ENCODE data around the gene PPM1G.

GRCh38 chr2:27445155-27445554, 35.8 kb upstream of the PPM1G start:
- TF ChIP-seq EZH2 (IDR thresholded peaks at IDR 0.05; ENCODE audit: insufficient read depth, poor library complexity, severe bottlenecking) (no peak), EZH2phosphoT487 (IDR thresholded peaks at IDR 0.05; ENCODE audit: insufficient read depth, low read depth) (no peak)
